SK-N-SH (cell line): ENCODE data around the gene DYDC2. TPM values are rescaled to one million over a fixed set of nuclear protein-coding genes. Genes with fewer than 3 reads are reported as not detected.

Experiments used
- CTCF ChIA-PET: fragments of 300-600, 350-600 bp; formaldehyde crosslinking; extraction: SDS; loops from one replicate; lab custom pipeline; 2021; lab: Yijun Ruan, JAX
- POLR2A ChIA-PET: fragments of 350-600 bp; sonication (Branson Sonifier 250); formaldehyde crosslinking; extraction: SDS; loops from one replicate; lab custom pipeline; 2020; ENCODE audit warnings: antibody characterized with exemption, inconsistent platforms; lab: Yijun Ruan, JAX
- DNase-seq: peaks from one replicate; pipeline ENCODE4 v3.0.0; 2012
- H2AFZ ChIP-seq: fragments of 200-600 bp; sonication (generic); 2 replicates; pipeline ENCODE4 v1.8.1; 2016; ENCODE audit warnings: antibody characterized with exemption, mild to moderate bottlenecking, low read depth
- H3F3A ChIP-seq: fragments of 200-600 bp; sonication (generic); replicated peaks from 2 replicates; pipeline ENCODE3; 2016; ENCODE audit warnings: antibody characterized with exemption, mild to moderate bottlenecking; ENCODE audit not compliant: insufficient read depth
- H3K27ac ChIP-seq, 2 experiments: fragments of 200-500 bp in 1 of 2; fragments of 200-600 bp in 1 of 2; sonication (Bioruptor generic) in 1 of 2; sonication (generic), shearing (Covaris generic) in 1 of 2; 2 replicates each; pipeline versions ENCODE4 v1.5.1 to v1.6.1; 2014 to 2016; ENCODE audit warnings: low read depth in 2 of 2, inconsistent platforms in 1 of 2, low read length in 1 of 2, mild to moderate bottlenecking in 1 of 2, mixed read lengths in 1 of 2
- H3K27me3 ChIP-seq: fragments of 200-600 bp; sonication (generic), shearing (Covaris generic); 2 replicates; pipeline ENCODE4 v1.6.1; 2016; ENCODE audit warnings: mixed run types; ENCODE audit not compliant: insufficient read depth
- H3K36me3 ChIP-seq, 2 experiments: fragments of 200-500 bp in 1 of 2; fragments of 200-600 bp in 1 of 2; sonication (Bioruptor generic) in 1 of 2; sonication (generic) in 1 of 2; replicated peaks in 1 of 2; 2 replicates each; pipeline versions ENCODE3 to v1.5.1; 2014 to 2016; ENCODE audit warnings: low read length in 1 of 2, mild to moderate bottlenecking in 1 of 2; ENCODE audit not compliant: insufficient read depth in 2 of 2, control insufficient read depth in 1 of 2
- H3K4me1 ChIP-seq, 2 experiments: fragments of 200-500 bp in 1 of 2; fragments of 200-600 bp in 1 of 2; sonication (Bioruptor generic) in 1 of 2; sonication (generic), shearing (Covaris generic) in 1 of 2; 2 replicates each; pipeline versions ENCODE4 v1.5.1 to v1.6.1; 2014 to 2016; ENCODE audit warnings: low read depth in 1 of 2, low read length in 1 of 2, mixed run types in 1 of 2; ENCODE audit not compliant: insufficient read depth in 2 of 2, control insufficient read depth in 1 of 2
- H3K4me2 ChIP-seq: fragments of 200-600 bp; sonication (generic), shearing (Covaris generic); 2 replicates; pipeline ENCODE4 v1.6.1; 2017; ENCODE audit warnings: mixed run types
- H3K4me3 ChIP-seq, 2 experiments: fragments of 200-500 bp in 1 of 2; fragments of 200-600 bp in 1 of 2; sonication (Bioruptor generic) in 1 of 2; sonication (generic), shearing (Covaris generic) in 1 of 2; 2 replicates each; pipeline versions ENCODE4 v1.5.1 to v1.8.1; 2014 to 2016; ENCODE audit warnings: low read depth in 2 of 2, inconsistent platforms in 1 of 2, low read length in 1 of 2, mild to moderate bottlenecking in 1 of 2, mixed read lengths in 1 of 2, moderate library complexity in 1 of 2
- H3K79me2 ChIP-seq: fragments of 200-600 bp; sonication (generic); 2 replicates; pipeline ENCODE4 v1.8.1; 2017; ENCODE audit warnings: mild to moderate bottlenecking; ENCODE audit not compliant: insufficient read depth
- H3K9ac ChIP-seq: fragments of 200-600 bp; sonication (generic); 2 replicates; pipeline ENCODE4 v1.6.1; 2017; ENCODE audit warnings: mixed run types
- H3K9me2 ChIP-seq: fragments of 200-600 bp; sonication (generic); 2 replicates; pipeline ENCODE4 v1.6.1; 2017; ENCODE audit warnings: mixed run types
- H3K9me3 ChIP-seq: fragments of 200-600 bp; sonication (generic); 2 replicates; pipeline ENCODE4 v1.6.1; 2017; ENCODE audit warnings: mixed run types, mild to moderate bottlenecking, moderate library complexity
- H4K20me1 ChIP-seq: fragments of 200-600 bp; sonication (generic); 2 replicates; pipeline ENCODE4 v1.6.1; 2017; ENCODE audit warnings: mild to moderate bottlenecking, mixed run types; ENCODE audit not compliant: insufficient read depth
- EZH2phosphoT487 ChIP-seq: fragments of 200-600 bp; sonication (generic); IDR thresholded peaks from 2 replicates; pipeline ENCODE4 v1.6.1; 2017; ENCODE audit warnings: low read depth, mixed run types, mild to moderate bottlenecking, antibody characterized with exemption, moderate library complexity, borderline replicate concordance
- FOSL2 ChIP-seq: IDR thresholded peaks from 2 replicates; pipeline ENCODE4 v1.4.0; 2012; ENCODE audit warnings: low read depth, mild to moderate bottlenecking, moderate library complexity, borderline replicate concordance
- IRF3 ChIP-seq: fragments of 150-350 bp; IDR thresholded peaks from 2 replicates; pipeline ENCODE4 v1.6.1; 2016; ENCODE audit warnings: mild to moderate bottlenecking, low read depth, low read length
- MAX ChIP-seq: IDR thresholded peaks from 2 replicates; pipeline ENCODE4 v1.4.0; 2012; ENCODE audit warnings: low read depth
- MEF2A ChIP-seq: IDR thresholded peaks from 2 replicates; pipeline ENCODE4 v1.4.0; 2012; ENCODE audit warnings: low read depth, borderline replicate concordance
- NFIC ChIP-seq: IDR thresholded peaks from 2 replicates; pipeline ENCODE4 v1.4.0; 2012; ENCODE audit warnings: borderline replicate concordance
- PBX3 ChIP-seq: IDR thresholded peaks from 2 replicates; pipeline ENCODE4; 2012
- POLR2AphosphoS5 ChIP-seq: IDR thresholded peaks from 2 replicates; pipeline ENCODE4 v1.6.1; 2012; ENCODE audit warnings: low read depth, low read length
- TAF1 ChIP-seq: IDR thresholded peaks from 2 replicates; pipeline ENCODE4 v1.6.1; 2012; ENCODE audit warnings: low read depth, mild to moderate bottlenecking, low read length, moderate library complexity, borderline replicate concordance
- TEAD4 ChIP-seq: IDR thresholded peaks from 2 replicates; pipeline ENCODE4 v1.4.0; 2012; ENCODE audit warnings: mild to moderate bottlenecking, borderline replicate concordance; ENCODE audit not compliant: insufficient read depth
- USF2 ChIP-seq: fragments of 150-350 bp; IDR thresholded peaks from 2 replicates; pipeline ENCODE4 v1.6.1; 2017; ENCODE audit warnings: antibody characterized with exemption, low read length, low read depth, borderline replicate concordance
- YY1 ChIP-seq: IDR thresholded peaks from 2 replicates; pipeline ENCODE4 v1.4.0; 2012; ENCODE audit warnings: low read depth, mild to moderate bottlenecking
- WGBS: methylation state at CpG from one replicate; pipeline ENCODE4 v1.1.6; 2017; ENCODE audit warnings: low lambda C conversion rate; 5-methylcytosine and 5-hydroxymethylcytosine counted together
- polyA plus RNA-seq, 3 experiments: library from polyadenylated mRNA; depleted of rRNA; stranded (reverse); fragments of >200 nt; gene quantifications; 2 replicates each; pipeline ENCODE4 v1.2.3, GENCODE V29; 2012
- TF ChIP-seq, protein P1 (sequence below): IDR thresholded peaks from 2 replicates; pipeline ENCODE4 v1.4.0; 2012; ENCODE audit warnings: low read depth, borderline replicate concordance

Gene DYDC2
- polyA plus RNA-seq, 1 of the 3 experiments (the other 2 are of a cell fraction) = 0.08 TPM

- TF ChIP-seq PBX3 = no peak
- no peak for TF ChIP-seq MEF2A
- no peak for TF ChIP-seq NFIC
- TF ChIP-seq FOSL2 = no peak
- TF ChIP-seq TEAD4 = no peak
- TF ChIP-seq MAX = no peak
- TF ChIP-seq YY1 = no peak
- H3K27ac ChIP-seq = no peak overlapping the region
- ChIA-PET CTCF (no interaction called here), POLR2A (no interaction called here)
- no peak overlapping the region for H2AFZ ChIP-seq
- H3K4me3 ChIP-seq = no peak overlapping the region
- no peaks in the 10 kb centered on the region for H3F3A ChIP-seq
- H3K4me1 ChIP-seq = no peaks in the 10 kb centered on the region
- H3K79me2 ChIP-seq = no peaks in the 10 kb centered on the region
- no peak for DNase-seq
- H3K9ac ChIP-seq = no peak overlapping the region
- H3K9me2 ChIP-seq = no peaks in the 10 kb centered on the region
- no peaks in the 10 kb centered on the region for H3K9me3 ChIP-seq
- H4K20me1 ChIP-seq = no peaks in the 10 kb centered on the region
- 31% methylated on average over 1 of the region's 1 CpG for WGBS
- no peaks in the 10 kb centered on the region for H3K36me3 ChIP-seq
- no peak overlapping the region for H3K4me2 ChIP-seq
- no peaks in the 10 kb centered on the region for H3K27me3 ChIP-seq
Observed at GRCh38 chr10:80322711-80323110, 33.9 kb upstream of the DYDC2 start.

DNA sequence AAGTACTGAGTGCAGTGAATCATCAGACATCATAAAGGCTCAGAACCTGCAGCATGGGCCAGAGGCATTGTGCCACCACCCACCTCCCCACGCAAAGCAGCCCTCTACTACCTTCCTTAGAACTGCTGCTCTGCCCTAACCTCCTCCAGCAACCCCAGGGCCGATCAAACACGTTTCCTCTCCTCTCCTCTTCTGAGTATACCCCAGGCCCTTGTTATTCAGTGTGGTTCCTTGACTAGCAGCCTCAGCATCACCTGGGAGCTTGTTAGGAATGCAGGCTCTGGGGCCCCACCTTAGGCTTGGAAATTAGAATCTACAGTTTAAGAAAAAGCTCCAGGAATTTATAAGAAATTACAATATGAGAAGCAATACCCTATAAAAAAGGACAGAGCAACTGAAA is 33.3 kb upstream of the DYDC2 start:
- Histone ChIP-seq H3F3A (no peaks in the 10 kb centered on the region), H3K9me2 (no peaks in the 10 kb centered on the region), H3K4me3 (no peak overlapping the region), H4K20me1 (no peaks in the 10 kb centered on the region), H3K27ac (no peak overlapping the region), H3K9ac (no peak overlapping the region), H3K36me3 (no peaks in the 10 kb centered on the region), H3K27me3 (no peaks in the 10 kb centered on the region), H2AFZ (no peak overlapping the region), H3K9me3 (no peaks in the 10 kb centered on the region), H3K79me2 (no peaks in the 10 kb centered on the region), H3K4me1 (no peaks in the 10 kb centered on the region), H3K4me2 (no peak overlapping the region)
- ChIA-PET POLR2A (no interaction called here), CTCF (no interaction called here)
- 25% methylated on average over 3 of the region's 3 CpGs for WGBS
- TF ChIP-seq POLR2AphosphoS5 (no peak), YY1 (no peak), USF2 (no peak), IRF3 (no peak), EZH2phosphoT487 (no peak), TAF1 (no peak)
- TF ChIP-seq, protein P1, sequence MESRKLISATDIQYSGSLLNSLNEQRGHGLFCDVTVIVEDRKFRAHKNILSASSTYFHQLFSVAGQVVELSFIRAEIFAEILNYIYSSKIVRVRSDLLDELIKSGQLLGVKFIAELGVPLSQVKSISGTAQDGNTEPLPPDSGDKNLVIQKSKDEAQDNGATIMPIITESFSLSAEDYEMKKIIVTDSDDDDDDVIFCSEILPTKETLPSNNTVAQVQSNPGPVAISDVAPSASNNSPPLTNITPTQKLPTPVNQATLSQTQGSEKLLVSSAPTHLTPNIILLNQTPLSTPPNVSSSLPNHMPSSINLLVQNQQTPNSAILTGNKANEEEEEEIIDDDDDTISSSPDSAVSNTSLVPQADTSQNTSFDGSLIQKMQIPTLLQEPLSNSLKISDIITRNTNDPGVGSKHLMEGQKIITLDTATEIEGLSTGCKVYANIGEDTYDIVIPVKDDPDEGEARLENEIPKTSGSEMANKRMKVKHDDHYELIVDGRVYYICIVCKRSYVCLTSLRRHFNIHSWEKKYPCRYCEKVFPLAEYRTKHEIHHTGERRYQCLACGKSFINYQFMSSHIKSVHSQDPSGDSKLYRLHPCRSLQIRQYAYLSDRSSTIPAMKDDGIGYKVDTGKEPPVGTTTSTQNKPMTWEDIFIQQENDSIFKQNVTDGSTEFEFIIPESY = no peak
- no peak for DNase-seq
